Measurements from ENCODE around the gene RUBCN.

RUBCN gene

GRCh38 chr3:197690754-197691153, 46.0 kb downstream of the RUBCN start:
- H3K4me3 ChIP-seq, result no peak overlapping the region
- DNase-seq (ENCODE audit: low read depth, low spot score), result no peak
- TF ChIP-seq EZH2 (IDR thresholded peaks at IDR 0.05) (no peak), FOXP2 (optimal IDR thresholded peaks at IDR 0.05; ENCODE audit: control extremely low read depth, extremely low read length, insufficient read depth) (no peak), POLR2AphosphoS5 (IDR thresholded peaks at IDR 0.05; ENCODE audit: borderline replicate concordance, low read depth, low read length) (no peak)
- no peak overlapping the region for H3K27ac ChIP-seq
- H3K9me3 ChIP-seq (ENCODE audit: low read depth, low read length), result no peaks in the 10 kb centered on the region
- H3K36me3 ChIP-seq (ENCODE audit: insufficient read depth, low read length), result peaks cover 46% of the 10 kb centered on the region
- no peak overlapping the region for H3K9ac ChIP-seq (ENCODE audit: insufficient read length)

DNA sequence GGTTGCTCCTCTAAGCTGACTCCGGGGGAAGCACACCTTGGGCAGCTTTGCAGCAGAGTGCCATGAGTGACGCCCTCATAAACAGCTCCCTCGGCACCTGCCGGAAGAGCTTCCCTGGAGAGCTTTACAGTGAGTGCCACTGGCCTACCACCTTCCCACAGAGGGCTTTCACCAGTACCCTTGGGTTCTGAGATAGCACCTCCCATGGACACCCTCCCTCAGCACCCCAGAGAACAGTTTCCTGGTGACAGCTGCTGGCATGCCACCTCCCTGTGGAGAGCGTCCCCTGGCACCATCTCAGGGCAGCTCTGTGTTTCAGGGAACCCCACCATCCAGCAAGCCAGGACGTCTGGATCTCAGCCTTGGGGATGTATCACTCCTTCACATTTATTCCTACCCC, 49.1 kb downstream of the RUBCN start:
- H3K36me3 ChIP-seq (ENCODE audit: insufficient read depth, low read length), result peaks cover 35% of the 10 kb centered on the region; the same call in 1 of the 2 replicates

DNA sequence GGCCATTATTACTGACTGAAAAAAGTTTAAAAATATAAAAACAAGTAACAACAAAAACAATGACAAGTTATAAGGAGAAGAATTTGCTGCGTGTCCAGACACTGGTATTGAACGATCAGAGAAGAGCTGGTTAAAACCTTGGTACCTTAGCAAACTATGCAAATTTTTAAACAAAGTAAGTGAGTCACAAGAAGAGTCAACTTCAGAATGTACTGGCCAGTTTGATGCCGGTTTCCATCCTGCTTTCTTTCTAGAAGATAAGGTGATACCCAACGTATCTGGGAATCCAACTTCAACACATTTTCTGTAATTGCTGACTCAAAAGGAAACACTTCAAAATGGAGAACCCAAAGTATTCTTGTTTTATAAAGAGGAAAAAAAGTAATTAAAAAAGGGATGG, 49.8 kb downstream of the RUBCN start:
- no peak overlapping the region for H3K27ac ChIP-seq
- TF ChIP-seq EZH2 (IDR thresholded peaks at IDR 0.05) (no peak), POLR2AphosphoS5 (IDR thresholded peaks at IDR 0.05; ENCODE audit: borderline replicate concordance, low read depth, low read length) (no peak), FOXP2 (optimal IDR thresholded peaks at IDR 0.05; ENCODE audit: control extremely low read depth, extremely low read length, insufficient read depth) (no peak)
- peaks cover 35% of the 10 kb centered on the region; the same call in 1 of the 2 replicates for H3K36me3 ChIP-seq (ENCODE audit: insufficient read depth, low read length)
- H3K9ac ChIP-seq (ENCODE audit: insufficient read length), result no peak overlapping the region
- no peak overlapping the region for H3K4me3 ChIP-seq
- no peak for DNase-seq (ENCODE audit: low read depth, low spot score)
- H3K9me3 ChIP-seq (ENCODE audit: low read depth, low read length), result no peaks in the 10 kb centered on the region

More for the DNA sequence above, 49.1 kb downstream of the RUBCN start:
- H3K9ac ChIP-seq (ENCODE audit: insufficient read length), result no peak overlapping the region
- no peak overlapping the region for H3K27ac ChIP-seq
- TF ChIP-seq EZH2 (IDR thresholded peaks at IDR 0.05), result no peak
- TF ChIP-seq POLR2AphosphoS5 (IDR thresholded peaks at IDR 0.05; ENCODE audit: borderline replicate concordance, low read depth, low read length), result no peak
- no peak for TF ChIP-seq FOXP2 (optimal IDR thresholded peaks at IDR 0.05; ENCODE audit: control extremely low read depth, extremely low read length, insufficient read depth)
- DNase-seq (ENCODE audit: low read depth, low spot score), result no peak
- H3K9me3 ChIP-seq (ENCODE audit: low read depth, low read length), result no peaks in the 10 kb centered on the region
- no peak overlapping the region for H3K4me3 ChIP-seq

DNA sequence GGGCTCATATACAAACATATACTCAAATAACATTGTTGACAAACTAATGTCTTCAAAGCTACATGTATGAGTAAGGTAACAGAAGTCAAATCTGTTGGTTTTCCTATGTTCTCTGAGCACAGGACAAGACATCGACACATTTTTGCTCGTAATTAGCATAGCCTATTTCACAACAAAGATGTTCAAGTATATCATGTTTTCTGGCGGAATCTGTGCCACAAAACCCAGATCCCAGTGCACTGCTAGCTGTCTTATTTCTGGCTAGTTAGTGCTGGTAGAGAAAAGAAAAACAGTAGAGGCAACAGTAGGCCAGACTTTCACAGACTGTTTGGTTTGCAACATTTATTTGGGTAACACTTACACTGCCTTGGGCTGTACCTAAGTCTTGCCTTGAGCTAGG, 51.2 kb downstream of the RUBCN start:
- Histone ChIP-seq H3K9me3 (ENCODE audit: low read depth, low read length) (no peaks in the 10 kb centered on the region), H3K9ac (ENCODE audit: insufficient read length) (no peak overlapping the region), H3K36me3 (ENCODE audit: insufficient read depth, low read length) (peaks cover 33% of the 10 kb centered on the region), H3K27ac (no peak overlapping the region), H3K4me3 (no peak overlapping the region)
- no peak for DNase-seq (ENCODE audit: low read depth, low spot score)
- TF ChIP-seq EZH2 (IDR thresholded peaks at IDR 0.05), result no peak
- TF ChIP-seq POLR2AphosphoS5 (IDR thresholded peaks at IDR 0.05; ENCODE audit: borderline replicate concordance, low read depth, low read length), result no peak
- no peak for TF ChIP-seq FOXP2 (optimal IDR thresholded peaks at IDR 0.05; ENCODE audit: control extremely low read depth, extremely low read length, insufficient read depth)

DNA sequence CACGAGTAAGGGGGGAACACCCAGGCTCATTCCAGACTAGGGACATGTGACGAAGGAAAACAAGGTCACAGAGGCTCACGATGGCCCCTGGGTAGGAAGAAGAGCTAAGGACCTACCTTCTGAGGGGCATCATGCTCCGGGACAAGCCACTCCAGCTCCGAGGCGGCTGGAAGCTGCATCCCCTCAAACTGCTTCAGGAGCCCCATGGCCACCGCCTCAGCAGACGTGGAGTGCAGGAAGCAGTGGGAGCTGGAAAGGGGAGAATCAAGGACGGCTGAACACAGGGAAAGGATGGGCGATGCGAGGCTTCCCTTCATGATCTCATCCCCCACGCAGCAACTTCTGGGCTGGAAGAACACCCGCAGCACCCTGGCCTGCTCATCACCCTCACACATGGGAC, 53.5 kb downstream of the RUBCN start:
- DNase-seq (ENCODE audit: low read depth, low spot score), result no peak
- Histone ChIP-seq H3K9me3 (ENCODE audit: low read depth, low read length) (no peaks in the 10 kb centered on the region), H3K27ac (no peak overlapping the region), H3K9ac (ENCODE audit: insufficient read length) (no peak overlapping the region), H3K36me3 (ENCODE audit: insufficient read depth, low read length) (peaks cover 30% of the 10 kb centered on the region), H3K4me3 (no peak overlapping the region)
- TF ChIP-seq FOXP2 (optimal IDR thresholded peaks at IDR 0.05; ENCODE audit: control extremely low read depth, extremely low read length, insufficient read depth) (no peak), POLR2AphosphoS5 (IDR thresholded peaks at IDR 0.05; ENCODE audit: borderline replicate concordance, low read depth, low read length) (no peak), EZH2 (IDR thresholded peaks at IDR 0.05) (no peak)

- H3K27ac ChIP-seq, result no peak overlapping the region
- H3K36me3 ChIP-seq (ENCODE audit: insufficient read depth, low read length), result peaks cover 30% of the 10 kb centered on the region
- no peak overlapping the region for H3K9ac ChIP-seq (ENCODE audit: insufficient read length)
- no peak overlapping the region for H3K4me3 ChIP-seq
- DNase-seq (ENCODE audit: low read depth, low spot score), result no peak
- no peaks in the 10 kb centered on the region for H3K9me3 ChIP-seq (ENCODE audit: low read depth, low read length)
- TF ChIP-seq POLR2AphosphoS5 (IDR thresholded peaks at IDR 0.05; ENCODE audit: borderline replicate concordance, low read depth, low read length), result no peak
- no peak for TF ChIP-seq EZH2 (IDR thresholded peaks at IDR 0.05)
- no peak for TF ChIP-seq FOXP2 (optimal IDR thresholded peaks at IDR 0.05; ENCODE audit: control extremely low read depth, extremely low read length, insufficient read depth)
These were observed 54.0 kb downstream of the RUBCN start for GRCh38 chr3:197682713-197683112.

GRCh38 chr3:197680955-197681521, 55.7 kb downstream of the RUBCN start:
- TF ChIP-seq EZH2 (IDR thresholded peaks at IDR 0.05) (no peak), POLR2AphosphoS5 (IDR thresholded peaks at IDR 0.05; ENCODE audit: borderline replicate concordance, low read depth, low read length) (no peak), FOXP2 (optimal IDR thresholded peaks at IDR 0.05; ENCODE audit: control extremely low read depth, extremely low read length, insufficient read depth) (no peak)
- H3K27ac ChIP-seq, result no peak overlapping the region
- peaks cover 40% of the 10 kb centered on the region for H3K36me3 ChIP-seq (ENCODE audit: insufficient read depth, low read length)
- no peak overlapping the region for H3K9ac ChIP-seq (ENCODE audit: insufficient read length)
- H3K9me3 ChIP-seq (ENCODE audit: low read depth, low read length), result no peaks in the 10 kb centered on the region
- no peak overlapping the region for H3K4me3 ChIP-seq
- DNase-seq (ENCODE audit: low read depth, low spot score), result no peak

- DNase-seq (ENCODE audit: low read depth, low spot score), result no peak
- H3K9me3 ChIP-seq (ENCODE audit: low read depth, low read length), result no peaks in the 10 kb centered on the region
- peaks cover 38% of the 10 kb centered on the region for H3K36me3 ChIP-seq (ENCODE audit: insufficient read depth, low read length)
- TF ChIP-seq FOXP2 (optimal IDR thresholded peaks at IDR 0.05; ENCODE audit: control extremely low read depth, extremely low read length, insufficient read depth) (no peak), EZH2 (IDR thresholded peaks at IDR 0.05) (no peak)
- H3K27ac ChIP-seq, result no peak overlapping the region
- no peak overlapping the region for H3K4me3 ChIP-seq
- no peak overlapping the region for H3K9ac ChIP-seq (ENCODE audit: insufficient read length)
These were observed 60.8 kb downstream of the RUBCN start for GRCh38 chr3:197675951-197676350.

GRCh38 chr3:197675563-197675860, 61.2 kb downstream of the RUBCN start:
- no peak for DNase-seq (ENCODE audit: low read depth, low spot score)
- no peaks in the 10 kb centered on the region for H3K9me3 ChIP-seq (ENCODE audit: low read depth, low read length)
- peaks cover 38% of the 10 kb centered on the region for H3K36me3 ChIP-seq (ENCODE audit: insufficient read depth, low read length)
- no peak overlapping the region for H3K9ac ChIP-seq (ENCODE audit: insufficient read length)
- no peak overlapping the region for H3K4me3 ChIP-seq
- H3K27ac ChIP-seq, result no peak overlapping the region
- TF ChIP-seq POLR2AphosphoS5 (IDR thresholded peaks at IDR 0.05; ENCODE audit: borderline replicate concordance, low read depth, low read length), result no peak
- TF ChIP-seq FOXP2 (optimal IDR thresholded peaks at IDR 0.05; ENCODE audit: control extremely low read depth, extremely low read length, insufficient read depth), result no peak
- no peak for TF ChIP-seq EZH2 (IDR thresholded peaks at IDR 0.05)
